SK-N-SH (cell line): ENCODE results near the gene MIGA1.
"Not testable (repeated sequence)": the region's sequence is repeated elsewhere in the genome, so short reads cannot be mapped to it uniquely, and the experiment has no call there.

Experiments
- GABPA ChIP-seq: IDR thresholded peaks from 2 replicates; pipeline ENCODE4 v1.4.0; 2012; ENCODE audit warnings: low read depth, mild to moderate bottlenecking
- TF ChIP-seq, protein P1 (sequence below): fragments of 200-600 bp; sonication (generic); IDR thresholded peaks from 2 replicates; pipeline ENCODE4 v1.6.1; 2017; ENCODE audit warnings: antibody characterized with exemption, mild to moderate bottlenecking, moderate library complexity

DNA sequence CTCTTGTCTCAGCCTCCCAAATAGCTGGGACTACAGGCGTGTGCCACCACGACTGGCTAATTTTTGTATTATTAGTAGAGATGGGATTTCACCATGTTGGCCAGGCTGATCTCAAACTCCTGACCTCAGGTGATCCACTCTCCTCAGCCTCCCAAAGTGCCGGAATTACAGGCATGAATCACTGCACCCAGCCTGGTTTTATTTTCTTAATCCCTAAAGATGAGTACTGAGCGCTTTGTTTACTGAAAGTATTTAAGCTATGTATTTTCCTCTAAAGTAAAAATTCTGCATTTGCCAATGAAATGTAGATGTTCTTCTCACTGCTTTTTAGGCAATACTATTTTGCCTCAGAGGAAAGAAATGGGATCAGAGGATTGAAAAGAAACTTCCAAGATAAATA, 30.0 kb upstream of the MIGA1 start:
- TF ChIP-seq, protein P1, sequence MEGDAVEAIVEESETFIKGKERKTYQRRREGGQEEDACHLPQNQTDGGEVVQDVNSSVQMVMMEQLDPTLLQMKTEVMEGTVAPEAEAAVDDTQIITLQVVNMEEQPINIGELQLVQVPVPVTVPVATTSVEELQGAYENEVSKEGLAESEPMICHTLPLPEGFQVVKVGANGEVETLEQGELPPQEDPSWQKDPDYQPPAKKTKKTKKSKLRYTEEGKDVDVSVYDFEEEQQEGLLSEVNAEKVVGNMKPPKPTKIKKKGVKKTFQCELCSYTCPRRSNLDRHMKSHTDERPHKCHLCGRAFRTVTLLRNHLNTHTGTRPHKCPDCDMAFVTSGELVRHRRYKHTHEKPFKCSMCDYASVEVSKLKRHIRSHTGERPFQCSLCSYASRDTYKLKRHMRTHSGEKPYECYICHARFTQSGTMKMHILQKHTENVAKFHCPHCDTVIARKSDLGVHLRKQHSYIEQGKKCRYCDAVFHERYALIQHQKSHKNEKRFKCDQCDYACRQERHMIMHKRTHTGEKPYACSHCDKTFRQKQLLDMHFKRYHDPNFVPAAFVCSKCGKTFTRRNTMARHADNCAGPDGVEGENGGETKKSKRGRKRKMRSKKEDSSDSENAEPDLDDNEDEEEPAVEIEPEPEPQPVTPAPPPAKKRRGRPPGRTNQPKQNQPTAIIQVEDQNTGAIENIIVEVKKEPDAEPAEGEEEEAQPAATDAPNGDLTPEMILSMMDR, result not testable (repeated sequence)
- TF ChIP-seq GABPA, result not testable (repeated sequence)
